ENCODE results near the gene YPEL4. TPM values are rescaled to one million over a fixed set of nuclear protein-coding genes. Genes with fewer than 3 reads are reported as not detected.

The YPEL4 gene
- total RNA-seq, 1 donor from 2014 or later: under 0.01 TPM

Other genes with a start within 250 kb of the YPEL4 start
- 19.4 and 38.7 TPM in 2 replicates for gene SLC43A3, start 222.8 kb downstream of the YPEL4 start, total RNA-seq
- gene RTN4RL2, start 189.4 kb downstream of the YPEL4 start, total RNA-seq: under 0.01 and 0.20 TPM in 2 replicates
- 9.6 and 16.9 TPM in 2 replicates for gene SLC43A1, start 134.2 kb downstream of the YPEL4 start, total RNA-seq
- gene TIMM10, start 119.2 kb downstream of the YPEL4 start, total RNA-seq: 42.5 and 55.8 TPM in 2 replicates
- not detected in 2 replicates for gene SMTNL1, start 112.3 kb downstream of the YPEL4 start, total RNA-seq
- gene UBE2L6, start 82.2 kb downstream of the YPEL4 start, total RNA-seq: 29.2 and 44.8 TPM in 2 replicates
- 0.40 TPM in 1 of 2 replicates, not detected in the other for gene SERPING1, start 52.2 kb downstream of the YPEL4 start, total RNA-seq
- gene CLP1, start 7.8 kb upstream of the YPEL4 start, total RNA-seq: 14.6 and 19.0 TPM in 2 replicates
- 25.1 and 35.7 TPM in 2 replicates for gene ZDHHC5, start 18.2 kb upstream of the YPEL4 start, total RNA-seq
- gene MED19, start 62.3 kb upstream of the YPEL4 start, total RNA-seq: 10.5 and 11.3 TPM in 2 replicates
- gene TMX2, start 62.7 kb upstream of the YPEL4 start, total RNA-seq: 37.7 and 54.2 TPM in 2 replicates
- gene SELENOH, start 91.6 kb upstream of the YPEL4 start, total RNA-seq: 66.3 and 73.8 TPM in 2 replicates
- gene BTBD18, start 101.9 kb upstream of the YPEL4 start, total RNA-seq: not detected in 2 replicates
- 174 and 212 TPM in 2 replicates for gene CTNND1, start 111.9 kb upstream of the YPEL4 start, total RNA-seq